ENCODE data around the gene SCN10A.

Gene SCN10A

DNA sequence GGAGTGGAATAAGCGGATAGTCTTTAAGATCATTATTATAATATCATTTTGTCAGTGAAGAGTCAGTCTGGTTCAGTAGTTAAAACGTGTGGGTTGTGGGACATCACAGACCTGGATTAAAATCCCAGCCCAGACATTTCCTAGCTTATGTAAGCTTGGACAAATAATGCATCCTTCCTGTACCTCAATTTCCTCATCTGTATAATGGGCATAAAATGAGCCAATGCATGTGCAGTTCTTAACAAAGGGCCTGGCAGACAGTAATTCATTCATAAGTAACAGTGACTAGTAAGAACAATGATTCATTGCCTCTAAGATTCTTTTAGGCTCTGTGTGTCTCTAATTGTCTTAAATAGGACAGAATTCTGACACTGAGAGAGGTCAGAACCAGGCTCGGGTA lies 76.1 kb downstream of the SCN10A start:
- Histone ChIP-seq H3F3A (ENCODE audit: insufficient read depth) (no peaks in the 10 kb centered on the region), H2AFZ (ENCODE audit: low read depth, low read length, severe bottlenecking) (no peak overlapping the region), H3K4me3 (ENCODE audit: insufficient read depth, low read length, poor library complexity, severe bottlenecking) (no peak overlapping the region), H3K36me3 (ENCODE audit: low read length) (no peaks in the 10 kb centered on the region), H3K27me3 (ENCODE audit: low read length) (no peaks in the 10 kb centered on the region), H3K27ac (ENCODE audit: low read depth, low read length) (no peak overlapping the region), H3K9ac (ENCODE audit: low read length) (no peak overlapping the region), H3K9me2 (replicated peaks; ENCODE audit: insufficient read depth, low read length) (no peaks in the 10 kb centered on the region), H3K9me3 (ENCODE audit: insufficient read depth, low read length) (no peaks in the 10 kb centered on the region), H3K4me2 (ENCODE audit: low read depth, low read length, poor library complexity, severe bottlenecking) (no peak overlapping the region), H4K20me1 (ENCODE audit: low read depth, low read length) (no peaks in the 10 kb centered on the region), H3K79me2 (ENCODE audit: insufficient read depth, low read length) (no peaks in the 10 kb centered on the region)
- TF ChIP-seq CTCF (IDR thresholded peaks at IDR 0.05; ENCODE audit: insufficient read depth, low read length, poor library complexity, severe bottlenecking) (no peak), EZH2phosphoT487 (conservative IDR thresholded peaks at IDR 0.05; ENCODE audit: low read length) (no peak)

GRCh38 chr3:38739396-38739689 lies 76.7 kb downstream of the SCN10A start:
- no peaks in the 10 kb centered on the region for H3K9me3 ChIP-seq (ENCODE audit: insufficient read depth, low read length)
- H3K4me2 ChIP-seq (ENCODE audit: low read depth, low read length, poor library complexity, severe bottlenecking): no peak overlapping the region
- no peaks in the 10 kb centered on the region for H3K79me2 ChIP-seq (ENCODE audit: insufficient read depth, low read length)
- H3K27ac ChIP-seq (ENCODE audit: low read depth, low read length): no peak overlapping the region
- no peaks in the 10 kb centered on the region for H3K27me3 ChIP-seq (ENCODE audit: low read length)
- H2AFZ ChIP-seq (ENCODE audit: low read depth, low read length, severe bottlenecking): no peak overlapping the region
- no peak overlapping the region for H3K4me3 ChIP-seq (ENCODE audit: insufficient read depth, low read length, poor library complexity, severe bottlenecking)
- H3K36me3 ChIP-seq (ENCODE audit: low read length): no peaks in the 10 kb centered on the region
- H3K9ac ChIP-seq (ENCODE audit: low read length): no peak overlapping the region
- no peaks in the 10 kb centered on the region for H4K20me1 ChIP-seq (ENCODE audit: low read depth, low read length)
- TF ChIP-seq EZH2phosphoT487 (conservative IDR thresholded peaks at IDR 0.05; ENCODE audit: low read length) (no peak), CTCF (IDR thresholded peaks at IDR 0.05; ENCODE audit: insufficient read depth, low read length, poor library complexity, severe bottlenecking) (no peak)
- no peaks in the 10 kb centered on the region for H3F3A ChIP-seq (ENCODE audit: insufficient read depth)
- no peaks in the 10 kb centered on the region for H3K9me2 ChIP-seq (replicated peaks; ENCODE audit: insufficient read depth, low read length)

DNA sequence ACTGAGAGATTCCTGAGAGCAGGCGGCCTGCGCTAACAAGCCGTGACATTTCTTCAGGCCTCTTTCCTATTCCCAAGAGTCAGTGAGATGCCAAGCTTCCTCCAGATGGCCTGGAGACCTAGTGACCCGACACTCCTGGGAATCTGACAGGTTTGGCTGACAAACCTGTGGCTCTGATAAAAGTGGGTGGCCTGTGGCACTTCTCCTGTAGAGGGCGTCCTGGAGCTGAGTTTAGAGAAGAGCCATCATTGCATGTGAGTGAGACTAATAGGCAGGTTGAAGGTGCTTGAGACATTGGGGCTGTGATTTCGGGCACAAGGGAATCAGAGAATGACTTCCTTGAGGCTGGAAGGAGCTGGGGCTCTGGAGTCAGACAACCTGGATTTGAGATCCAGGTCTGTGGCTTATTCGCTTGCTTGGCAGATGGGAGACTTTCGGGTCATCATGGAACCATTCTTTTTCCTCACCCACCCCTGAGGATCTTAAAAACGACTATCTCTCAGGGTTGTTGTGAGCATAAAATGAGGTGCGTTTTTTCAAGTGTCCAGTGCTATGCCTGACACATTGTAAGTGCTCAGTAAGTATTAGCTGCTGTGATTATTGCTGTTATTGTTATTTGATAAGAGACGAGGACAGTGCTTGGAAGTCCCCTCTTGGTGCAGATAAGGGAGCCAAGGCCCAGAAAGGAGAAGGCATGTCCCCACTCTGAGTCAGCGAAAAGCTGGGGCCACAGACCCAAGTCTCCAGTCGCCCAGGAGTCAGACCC lies 77.2 kb downstream of the SCN10A start:
- H2AFZ ChIP-seq (ENCODE audit: low read depth, low read length, severe bottlenecking): no peak overlapping the region
- H3K27ac ChIP-seq (ENCODE audit: low read depth, low read length): no peak overlapping the region
- H4K20me1 ChIP-seq (ENCODE audit: low read depth, low read length): no peaks in the 10 kb centered on the region
- H3K9ac ChIP-seq (ENCODE audit: low read length): no peak overlapping the region
- H3K36me3 ChIP-seq (ENCODE audit: low read length): no peaks in the 10 kb centered on the region
- TF ChIP-seq CTCF (IDR thresholded peaks at IDR 0.05; ENCODE audit: insufficient read depth, low read length, poor library complexity, severe bottlenecking) (peak; percentile 63), EZH2phosphoT487 (conservative IDR thresholded peaks at IDR 0.05; ENCODE audit: low read length) (no peak)
- H3F3A ChIP-seq (ENCODE audit: insufficient read depth): no peaks in the 10 kb centered on the region
- no peaks in the 10 kb centered on the region for H3K79me2 ChIP-seq (ENCODE audit: insufficient read depth, low read length)
- H3K4me3 ChIP-seq (ENCODE audit: insufficient read depth, low read length, poor library complexity, severe bottlenecking): no peak overlapping the region
- H3K9me3 ChIP-seq (ENCODE audit: insufficient read depth, low read length): no peaks in the 10 kb centered on the region
- H3K9me2 ChIP-seq (replicated peaks; ENCODE audit: insufficient read depth, low read length): no peaks in the 10 kb centered on the region
- no peak overlapping the region for H3K4me2 ChIP-seq (ENCODE audit: low read depth, low read length, poor library complexity, severe bottlenecking)
- no peaks in the 10 kb centered on the region for H3K27me3 ChIP-seq (ENCODE audit: low read length)
